CD4-positive, alpha-beta T cell treated with Interleukin-2 at 100 ng/mL for 4 hours (primary cell): ENCODE data around the gene RASAL1.

Source experiments
- DNase-seq: peaks from one replicate; pipeline ENCODE4 v3.0.0-alpha.2; 2020; ENCODE audit warnings: low spot score

RASAL1 gene

GRCh38 chr12:113058553-113058952, 77.0 kb downstream of the RASAL1 start:
- no peak for DNase-seq

GRCh38 chr12:113057565-113058485, 77.7 kb downstream of the RASAL1 start:
- DNase-seq: no peak

- peak; percentile 20 for DNase-seq
Measured at GRCh38 chr12:113056631-113057488, 78.7 kb downstream of the RASAL1 start, which contains the start of gene DTX1. TSS of gene DTX1 (plus strand) at chr12:113056730. CDS start at chr12:113058193, 1,463 bp downstream.

GRCh38 chr12:113056381-113056630, 79.3 kb downstream of the RASAL1 start:
- DNase-seq: no peak

GRCh38 chr12:113055594-113056380, 79.8 kb downstream of the RASAL1 start:
- DNase-seq: no peak

- DNase-seq: no peak
Measured at GRCh38 chr12:113054948-113055486, 80.5 kb downstream of the RASAL1 start.

GRCh38 chr12:113052326-113052725, 83.2 kb downstream of the RASAL1 start:
- DNase-seq: no peak

- DNase-seq: no peak
Measured at GRCh38 chr12:113051759-113052158, 83.8 kb downstream of the RASAL1 start.

GRCh38 chr12:113050795-113051194, 84.8 kb downstream of the RASAL1 start:
- DNase-seq: no peak

- DNase-seq: no peak
Measured at GRCh38 chr12:113049976-113050742, 85.4 kb downstream of the RASAL1 start.
